Right lobe of liver (tissue), 6 donors: ENCODE measurements around the gene ABLIM2. TPM values are rescaled to one million over a fixed set of nuclear protein-coding genes. Genes with fewer than 3 reads are reported as not detected.

ENCODE experiments used
- ATAC-seq, 4 donors: fragments of 200-7000 bp; cut with Tn5 transposase; one replicate each; pipeline ENCODE4 v1.9.1; 2020; ENCODE audit warnings: mild to moderate bottlenecking in 4 of 4, moderate library complexity in 4 of 4
- DNase-seq, 3 donors: peaks; one replicate each; pipeline ENCODE4 v3.0.0-alpha.2; 2020
- H3K27ac ChIP-seq, 3 donors: fragments of 200-600 bp; one replicate each; pipeline ENCODE4 v1.8.0; 2022
- H3K27me3 ChIP-seq, 2 donors: fragments of 200-600 bp; one replicate each; pipeline ENCODE4 v1.8.0; 2022
- H3K36me3 ChIP-seq, 4 donors: fragments of 200-600 bp; sonication (generic) in 1 of 4; one replicate each; pipeline versions ENCODE4 v1.5.1 to v1.8.0; 2017 to 2022; ENCODE audit warnings: control low read depth in 1 of 4
- H3K4me1 ChIP-seq, 4 donors: fragments of 200-600 bp; sonication (generic) in 1 of 4; one replicate each; pipeline versions ENCODE4 v1.5.1 to v1.8.0; 2017 to 2022; ENCODE audit warnings: control low read depth in 1 of 4
- H3K4me3 ChIP-seq, 3 donors: fragments of 200-600 bp; one replicate each; pipeline ENCODE4 v1.8.0; 2022
- H3K9me3 ChIP-seq, 4 donors: fragments of 200-600 bp; sonication (generic) in 1 of 4; one replicate each; pipeline versions ENCODE4 v1.5.1 to v1.8.0; 2017 to 2022; ENCODE audit warnings: control low read depth in 1 of 4
- CTCF ChIP-seq, 4 donors: fragments of 200-600 bp in 3 of 4; fragments of 450-650 bp in 1 of 4; IDR thresholded peaks; one replicate each; pipeline versions ENCODE4 v1.5.1 to v1.8.0; 2016 to 2022; ENCODE audit warnings: antibody characterized with exemption in 4 of 4, mild to moderate bottlenecking in 2 of 4
- POLR2A ChIP-seq: fragments of 450-650 bp; IDR thresholded peaks from one replicate; pipeline ENCODE4 v1.6.1; 2017; ENCODE audit warnings: antibody characterized with exemption, mild to moderate bottlenecking
- WGBS: methylation state at CpG from one replicate; pipeline ENCODE4 v1.1.6; 2018; ENCODE audit warnings: low coverage, low lambda C conversion rate; ENCODE audit not compliant: insufficient coverage; ENCODE audit errors: missing lambda C conversion rate; 5-methylcytosine and 5-hydroxymethylcytosine counted together
- intact Hi-C, 2 donors: fragments of 100-400 bp; cut with DNase I; formaldehyde crosslinking; loops; one replicate each; pipeline versions ENCODE4 v1.11.2 to v1.14.1; 2022
- total RNA-seq, 6 experiments: library from RNA; depleted of rRNA in 2 of 6; stranded (reverse); fragments of >200 nt in 2 of 6; fragmentation: NEBNext Ultra II Directional in 3 of 6; extraction: Animal tissue kit (Norgen Biotek cat#: 25700) in 3 of 6; gene quantifications; one replicate each; pipeline versions ENCODE4 v1.1.0 to v1.2.4, GENCODE V29; 2016 to 2023
- donor health status: DM: no; HTN: yes; CAD: no.
- donor health status: DM: no; HTN: no; CAD: no.
- donor health status: DM: no; HTN: no; CAD: no.
- donor health status: DM: no; HTN: yes; CAD: no.
- donor health status: DM: no; HTN: yes; CAD: no.

Gene ABLIM2
- total RNA-seq, 6 experiments from 2014 or later: 0.93 to 3.5 (median 2.3) TPM

- no peak overlapping the region for H3K4me3 ChIP-seq
- no peaks in the 10 kb centered on the region for H3K9me3 ChIP-seq
- intact Hi-C loops: no loop called here
- no peaks in the 10 kb centered on the region for H3K27me3 ChIP-seq
- TF ChIP-seq CTCF (IDR thresholded peaks at IDR 0.05) (no peak), POLR2A (no peak)
- no peak overlapping the region for H3K27ac ChIP-seq
- ATAC-seq (no peak), DNase-seq (no peak)
- H3K36me3 ChIP-seq: no peaks in the 10 kb centered on the region
- no peaks in the 10 kb centered on the region for H3K4me1 ChIP-seq
- 100% methylated on average over 1 of the region's 23 CpGs for WGBS
Observed at GRCh38 chr4:8032381-8032780, 126.2 kb downstream of the ABLIM2 start.

- no peaks in the 10 kb centered on the region for H3K36me3 ChIP-seq
- no peak overlapping the region for H3K4me3 ChIP-seq
- H3K27ac ChIP-seq: no peak overlapping the region
- H3K9me3 ChIP-seq: no peaks in the 10 kb centered on the region
- intact Hi-C loops: no loop called here
- H3K27me3 ChIP-seq: no peaks in the 10 kb centered on the region
- H3K4me1 ChIP-seq: no peaks in the 10 kb centered on the region
- ATAC-seq: no peak
- TF ChIP-seq POLR2A (no peak), CTCF (IDR thresholded peaks at IDR 0.05) (no peak)
- DNase-seq: no peak
- 61% methylated on average over 3 of the region's 22 CpGs for WGBS
Observed at GRCh38 chr4:8030121-8030781, 128.4 kb downstream of the ABLIM2 start.

GRCh38 chr4:8029689-8030088 lies 128.9 kb downstream of the ABLIM2 start:
- intact Hi-C loops: no loop called here

GRCh38 chr4:8028884-8029568 lies 129.6 kb downstream of the ABLIM2 start:
- Histone ChIP-seq H3K4me1 (no peaks in the 10 kb centered on the region), H3K4me3 (no peak overlapping the region), H3K27ac (no peak overlapping the region), H3K9me3 (no peaks in the 10 kb centered on the region), H3K27me3 (no peaks in the 10 kb centered on the region), H3K36me3 (no peaks in the 10 kb centered on the region)
- no peak for ATAC-seq
- no peak for TF ChIP-seq POLR2A
- no peak for TF ChIP-seq CTCF (IDR thresholded peaks at IDR 0.05)
- WGBS: 72% methylated on average over 10 of the region's 20 CpGs
- no peak for DNase-seq
- intact Hi-C loops: no loop called here

More at GRCh38 chr4:8029689-8030088, 128.9 kb downstream of the ABLIM2 start:
- no peak for TF ChIP-seq CTCF (IDR thresholded peaks at IDR 0.05)
- TF ChIP-seq POLR2A: no peak
- no peaks in the 10 kb centered on the region for H3K36me3 ChIP-seq
- H3K4me3 ChIP-seq: no peak overlapping the region
- H3K27me3 ChIP-seq: no peaks in the 10 kb centered on the region
- WGBS: 20% methylated on average over 1 of the region's 12 CpGs
- H3K9me3 ChIP-seq: no peaks in the 10 kb centered on the region
- no peak overlapping the region for H3K27ac ChIP-seq
- H3K4me1 ChIP-seq: no peaks in the 10 kb centered on the region
- ATAC-seq (no peak), DNase-seq (no peak)
